A673 (cell line): ENCODE results near the gene CSRP1. TPM values are rescaled to one million over a fixed set of nuclear protein-coding genes. Genes with fewer than 3 reads are reported as not detected.

Experiments
- BruUV-seq: library from RNA; stranded (reverse); fragments of 400-500 nt; replicated peaks from 2 replicates; lab custom pipeline; 2021; lab: Mats Ljungman, UMichigan
- CTCF ChIA-PET: fragments of 300-600 bp; sonication (Branson Sonifier 250); formaldehyde crosslinking; loops from one replicate; lab custom pipeline; 2022; ENCODE audit warnings: antibody characterized with exemption; lab: Charles Lee
- POLR2A ChIA-PET: fragments of 300-600 bp; sonication (Branson Sonifier 250); formaldehyde crosslinking; loops from one replicate; lab custom pipeline; 2022; ENCODE audit warnings: antibody characterized with exemption; ENCODE audit not compliant: low non-redundant PET; lab: Charles Lee
- DNase-seq: peaks from one replicate; pipeline ENCODE4 v3.0.0-alpha.2; 2015; ENCODE audit warnings: low spot score
- H3K27ac ChIP-seq: fragments of 200-600 bp; sonication (generic); 2 replicates; pipeline ENCODE4 v1.5.1; 2016; ENCODE audit warnings: mixed run types, low read depth, mild to moderate bottlenecking, mixed read lengths, antibody characterized with exemption, low read length; ENCODE audit not compliant: poor library complexity, severe bottlenecking
- H3K27me3 ChIP-seq: fragments of 200-600 bp; sonication (generic); replicated peaks from 2 replicates; pipeline ENCODE4 v1.6.1; 2017; ENCODE audit warnings: mixed run types, low read depth, mild to moderate bottlenecking, mixed read lengths, antibody characterized with exemption, low read length; ENCODE audit not compliant: insufficient read depth, poor library complexity
- H3K36me3 ChIP-seq: fragments of 200-600 bp; sonication (generic); 2 replicates; pipeline ENCODE4 v1.6.1; 2016; ENCODE audit warnings: mixed run types, mild to moderate bottlenecking, mixed read lengths, antibody characterized with exemption, low read length; ENCODE audit not compliant: insufficient read depth, poor library complexity, severe bottlenecking
- H3K4me1 ChIP-seq: fragments of 200-600 bp; sonication (generic); 2 replicates; pipeline ENCODE4 v1.6.1; 2017; ENCODE audit warnings: mixed run types, mild to moderate bottlenecking, mixed read lengths, antibody characterized with exemption, low read length; ENCODE audit not compliant: insufficient read depth, poor library complexity, severe bottlenecking
- H3K4me3 ChIP-seq: fragments of 200-600 bp; sonication (generic); 2 replicates; pipeline ENCODE4 v1.5.1; 2016; ENCODE audit warnings: low read depth, mixed run types, mild to moderate bottlenecking, mixed read lengths, low read length; ENCODE audit not compliant: poor library complexity, severe bottlenecking
- H3K9me3 ChIP-seq: fragments of 200-600 bp; sonication (generic); 2 replicates; pipeline ENCODE4 v1.6.1; 2016; ENCODE audit warnings: mixed run types, low read depth, mild to moderate bottlenecking, mixed read lengths, antibody characterized with exemption, low read length; ENCODE audit not compliant: poor library complexity, severe bottlenecking
- CTCF ChIP-seq: fragments of 300-800, 200-600 bp; sonication (generic); conservative IDR thresholded peaks from 2 replicates; pipeline ENCODE4 v1.5.1; 2017; ENCODE audit warnings: low read depth, mild to moderate bottlenecking, antibody characterized with exemption, low read length, moderate library complexity, mixed read lengths
- EZH2 ChIP-seq: fragments of 200-600 bp; sonication (generic); IDR thresholded peaks from 2 replicates; pipeline ENCODE4 v1.6.1; 2017; ENCODE audit warnings: borderline replicate concordance, low read depth, mild to moderate bottlenecking, mixed read lengths, antibody characterized with exemption, low read length; ENCODE audit not compliant: poor library complexity, severe bottlenecking
- intact Hi-C: fragments of 100-400 bp; cut with micrococcal nuclease; formaldehyde crosslinking; loops from one replicate; pipeline ENCODE4 v1.10.0; 2022; ENCODE audit not compliant: unreplicated experiment
- total RNA-seq: library from RNA; stranded (reverse); gene quantifications from 2 replicates; pipeline ENCODE4 v1.2.3, GENCODE V29; 2021

The CSRP1 gene
- total RNA-seq, 1 experiment from 2014 or later: 517 TPM

GRCh38 chr1:201469645-201470074, 37.3 kb downstream of the CSRP1 start:
- no peak for DNase-seq
- POLR2A ChIA-PET: no interaction called here
- BruUV-seq: no TSS peak
- CTCF ChIA-PET: interaction anchor here (1.0 to 2.0 kb wide), 4 partner anchors 12 to 34 kb away, joined by 3 to 21 read pairs (median 6); no protein-coding TSS in a partner anchor
- peaks cover 21% of the 10 kb centered on the region for H3K4me1 ChIP-seq
- intact Hi-C loops: no loop called here
- H3K4me3 ChIP-seq: peak overlapping the region; percentile 76
- no peak for TF ChIP-seq EZH2
- TF ChIP-seq CTCF: no peak
- no peaks in the 10 kb centered on the region for H3K9me3 ChIP-seq
- H3K27ac ChIP-seq: peak overlapping the region; percentile 93
- peaks cover 15% of the 10 kb centered on the region for H3K36me3 ChIP-seq
- H3K27me3 ChIP-seq: no peaks in the 10 kb centered on the region

GRCh38 chr1:201468844-201469644, 37.9 kb downstream of the CSRP1 start, which contains the start of gene PHLDA3:
Gene PHLDA3, minus strand, starts transcription at chr1:201469188. Its CDS starts 402 bp downstream, at chr1:201468786.
- no TSS peak for BruUV-seq
- DNase-seq: peak; percentile 95
- TF ChIP-seq EZH2 (no peak), CTCF (no peak)
- POLR2A ChIA-PET: no interaction called here
- H3K36me3 ChIP-seq: peaks cover 15% of the 10 kb centered on the region
- peaks cover 21% of the 10 kb centered on the region for H3K4me1 ChIP-seq
- H3K27ac ChIP-seq: peak within 1 kb of the TSS; percentile 93
- peak within 1 kb of the TSS; percentile 76 for H3K4me3 ChIP-seq
- intact Hi-C loops: no loop called here
- H3K27me3 ChIP-seq: no peaks in the 10 kb centered on the region
- CTCF ChIA-PET: interaction anchor here (0.6 to 2.0 kb wide), 7 partner anchors 11 to 215 kb away, joined by 3 to 21 read pairs (median 6); no protein-coding TSS in a partner anchor
- no peaks in the 10 kb centered on the region for H3K9me3 ChIP-seq

GRCh38 chr1:201468501-201468843, 38.5 kb downstream of the CSRP1 start:
- Histone ChIP-seq H3K9me3 (no peaks in the 10 kb centered on the region), H3K27ac (peak overlapping the region; percentile 93), H3K4me3 (peak overlapping the region; percentile 76), H3K4me1 (peaks cover 21% of the 10 kb centered on the region), H3K36me3 (peaks cover 15% of the 10 kb centered on the region), H3K27me3 (no peaks in the 10 kb centered on the region)
- ChIA-PET CTCF (interaction anchor here (1.0 to 2.0 kb wide), 6 partner anchors 11 to 45 kb away, joined by 3 to 21 read pairs (median 6); no protein-coding TSS in a partner anchor), POLR2A (no interaction called here)
- BruUV-seq: no TSS peak
- DNase-seq: peak; percentile 60
- intact Hi-C loops: no loop called here
- TF ChIP-seq EZH2 (no peak), CTCF (no peak)
